ENCODE results near the gene RFX1. TPM values are rescaled to one million over a fixed set of nuclear protein-coding genes. Genes with fewer than 3 reads are reported as not detected.
A peak's percentile ranks its signal among the peaks of the same experiment; 100 is the strongest.

The RFX1 gene
- total and polyA plus RNA-seq, 2 donors from 2014 or later = 5.2 to 17.9 TPM

GRCh38 chr19:13931391-13932148, 74.5 kb downstream of the RFX1 start:
- H3K36me3 ChIP-seq (ENCODE audit: control insufficient read depth in 2 of 3, insufficient read depth in 3 of 3, low read length in 3 of 3) = peaks cover 0 to 8% (median 2%) of the 10 kb centered on the region in 3 donors
- FAIRE-seq (no peak), DNase-seq (peak in 1 of 5 donors; percentile 71)
- no peaks in the 10 kb centered on the region for H3K9me3 ChIP-seq (ENCODE audit: control insufficient read depth in 2 of 3, insufficient read depth in 1 of 3, low read length in 3 of 3)
- H3K4me3 ChIP-seq (ENCODE audit: low read length in 3 of 3) = no peak overlapping the region
- H3K9ac ChIP-seq (ENCODE audit: low read length in 3 of 3) = no peak overlapping the region
- no peaks in the 10 kb centered on the region for H3K4me1 ChIP-seq (ENCODE audit: control insufficient read depth in 2 of 3, insufficient read depth in 2 of 3, low read depth in 1 of 3, low read length in 3 of 3)
- H3K27ac ChIP-seq (ENCODE audit: low read depth in 2 of 2, low read length in 2 of 2) = no peak overlapping the region
- no peak for TF ChIP-seq CTCF (IDR thresholded peaks at IDR 0.05; ENCODE audit: borderline replicate concordance, extremely low read depth, insufficient read depth)
- intact Hi-C loops (cut with DNase I) = no loop called here
- no peaks in the 10 kb centered on the region for H3K27me3 ChIP-seq (ENCODE audit: control insufficient read depth, insufficient read depth, low read length)

- intact Hi-C loops (cut with DNase I) = no loop called here
- Histone ChIP-seq H3K4me3 (ENCODE audit: low read length in 3 of 3) (no peak overlapping the region), H3K4me1 (ENCODE audit: control insufficient read depth in 2 of 3, insufficient read depth in 2 of 3, low read depth in 1 of 3, low read length in 3 of 3) (no peaks in the 10 kb centered on the region), H3K36me3 (ENCODE audit: control insufficient read depth in 2 of 3, insufficient read depth in 3 of 3, low read length in 3 of 3) (peaks cover 4 to 8% (median 5%) of the 10 kb centered on the region in 3 donors), H3K27ac (ENCODE audit: low read depth in 2 of 2, low read length in 2 of 2) (no peak overlapping the region), H3K9me3 (ENCODE audit: control insufficient read depth in 2 of 3, insufficient read depth in 1 of 3, low read length in 3 of 3) (no peaks in the 10 kb centered on the region), H3K27me3 (ENCODE audit: control insufficient read depth, insufficient read depth, low read length) (no peaks in the 10 kb centered on the region), H3K9ac (ENCODE audit: low read length in 3 of 3) (no peak overlapping the region)
- FAIRE-seq (no peak), DNase-seq (no peak)
- no peak for TF ChIP-seq CTCF (IDR thresholded peaks at IDR 0.05; ENCODE audit: borderline replicate concordance, extremely low read depth, insufficient read depth)
These were observed 75.7 kb downstream of the RFX1 start for GRCh38 chr19:13930402-13930801.

GRCh38 chr19:13929956-13930355, 76.2 kb downstream of the RFX1 start:
- intact Hi-C loops (cut with DNase I) = no loop called here
- H3K27ac ChIP-seq (ENCODE audit: low read depth in 2 of 2, low read length in 2 of 2) = no peak overlapping the region
- no peak overlapping the region for H3K4me3 ChIP-seq (ENCODE audit: low read length in 3 of 3)
- no peak for FAIRE-seq
- no peak overlapping the region for H3K9ac ChIP-seq (ENCODE audit: low read length in 3 of 3)
- no peaks in the 10 kb centered on the region for H3K9me3 ChIP-seq (ENCODE audit: control insufficient read depth in 2 of 3, insufficient read depth in 1 of 3, low read length in 3 of 3)
- DNase-seq = peak in 1 of 5 donors; percentile 36
- no peak for TF ChIP-seq CTCF (IDR thresholded peaks at IDR 0.05; ENCODE audit: borderline replicate concordance, extremely low read depth, insufficient read depth)
- H3K27me3 ChIP-seq (ENCODE audit: control insufficient read depth, insufficient read depth, low read length) = no peaks in the 10 kb centered on the region
- H3K36me3 ChIP-seq (ENCODE audit: control insufficient read depth in 2 of 3, insufficient read depth in 3 of 3, low read length in 3 of 3) = peaks cover 4 to 8% (median 5%) of the 10 kb centered on the region in 3 donors
- H3K4me1 ChIP-seq (ENCODE audit: control insufficient read depth in 2 of 3, insufficient read depth in 2 of 3, low read depth in 1 of 3, low read length in 3 of 3) = no peaks in the 10 kb centered on the region
